ENCODE measurements around the gene TSHZ1.

The TSHZ1 gene

DNA sequence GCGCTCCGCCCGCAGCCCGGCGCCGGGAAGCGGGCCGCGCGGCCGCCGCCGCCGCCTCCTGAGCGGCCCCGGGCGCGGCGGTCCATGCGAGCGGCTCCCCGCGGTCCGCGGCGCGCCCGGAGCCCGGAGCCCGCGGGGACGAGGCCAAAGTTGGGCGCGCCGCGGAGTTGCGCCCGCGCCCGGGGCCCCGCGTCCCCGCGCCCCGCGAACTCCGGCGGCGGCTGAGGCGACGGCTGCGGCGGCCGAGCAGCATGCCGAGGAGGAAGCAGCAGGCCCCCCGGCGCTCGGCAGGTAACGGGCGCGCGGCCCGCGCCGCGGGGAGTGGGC, 992 bp downstream of the TSHZ1 start:
- in situ Hi-C loops (cut with HindIII; ENCODE audit: low sequenced_read_pairs), result no loop called here
- TF ChIP-seq, protein P1, sequence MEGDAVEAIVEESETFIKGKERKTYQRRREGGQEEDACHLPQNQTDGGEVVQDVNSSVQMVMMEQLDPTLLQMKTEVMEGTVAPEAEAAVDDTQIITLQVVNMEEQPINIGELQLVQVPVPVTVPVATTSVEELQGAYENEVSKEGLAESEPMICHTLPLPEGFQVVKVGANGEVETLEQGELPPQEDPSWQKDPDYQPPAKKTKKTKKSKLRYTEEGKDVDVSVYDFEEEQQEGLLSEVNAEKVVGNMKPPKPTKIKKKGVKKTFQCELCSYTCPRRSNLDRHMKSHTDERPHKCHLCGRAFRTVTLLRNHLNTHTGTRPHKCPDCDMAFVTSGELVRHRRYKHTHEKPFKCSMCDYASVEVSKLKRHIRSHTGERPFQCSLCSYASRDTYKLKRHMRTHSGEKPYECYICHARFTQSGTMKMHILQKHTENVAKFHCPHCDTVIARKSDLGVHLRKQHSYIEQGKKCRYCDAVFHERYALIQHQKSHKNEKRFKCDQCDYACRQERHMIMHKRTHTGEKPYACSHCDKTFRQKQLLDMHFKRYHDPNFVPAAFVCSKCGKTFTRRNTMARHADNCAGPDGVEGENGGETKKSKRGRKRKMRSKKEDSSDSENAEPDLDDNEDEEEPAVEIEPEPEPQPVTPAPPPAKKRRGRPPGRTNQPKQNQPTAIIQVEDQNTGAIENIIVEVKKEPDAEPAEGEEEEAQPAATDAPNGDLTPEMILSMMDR (IDR thresholded peaks at IDR 0.05; ENCODE audit: low read depth, low read length), result no peak
- H3K4me3 ChIP-seq (ENCODE audit: low read depth, low read length), result peak overlapping the region; percentile 66
- no peak for DNase-seq (ENCODE audit: low read depth, low spot score)

DNA sequence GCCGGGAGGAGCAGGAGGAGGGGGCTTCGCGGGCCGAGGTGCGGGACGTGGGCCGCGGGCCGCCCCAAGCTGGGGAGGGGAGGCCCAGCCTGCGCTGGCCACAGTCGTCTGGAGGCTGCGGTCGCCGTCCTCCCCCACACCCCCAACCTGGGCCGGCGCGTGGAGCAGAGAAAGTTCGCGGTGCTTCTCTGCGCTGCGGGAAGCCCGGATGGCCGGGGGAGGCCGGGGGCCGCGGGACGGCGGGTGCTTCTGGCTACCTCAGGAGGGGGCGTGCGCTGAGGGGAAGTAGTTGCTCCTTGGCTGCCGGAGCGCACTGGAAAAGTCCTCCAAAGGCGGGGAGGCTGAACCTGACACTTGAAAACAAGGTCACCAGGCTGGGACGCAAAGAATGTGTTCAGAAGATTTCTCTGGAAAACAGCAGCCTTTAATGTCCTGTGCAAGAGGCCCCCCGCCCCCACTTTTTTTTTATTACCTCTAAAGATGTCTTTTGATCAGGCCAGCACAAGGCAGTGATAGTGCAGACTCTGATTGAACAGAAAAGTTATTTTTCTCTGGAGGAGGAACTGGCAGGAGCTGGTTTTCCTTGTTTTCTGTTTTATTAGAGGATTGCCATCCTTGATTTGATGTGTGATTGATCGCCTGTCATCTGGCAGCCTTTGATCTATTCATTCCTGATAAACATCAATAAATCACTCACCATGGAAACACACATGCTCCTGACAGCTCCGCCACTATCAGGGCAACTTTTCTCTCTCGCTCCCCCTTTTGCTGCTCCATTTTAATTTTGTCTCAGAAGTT, 1.6 kb downstream of the TSHZ1 start:
- TF ChIP-seq, protein P1 (IDR thresholded peaks at IDR 0.05; ENCODE audit: low read depth, low read length), result no peak
- peak; percentile 58 for DNase-seq (ENCODE audit: low read depth, low spot score)
- in situ Hi-C loops (cut with HindIII; ENCODE audit: low sequenced_read_pairs), result no loop called here
- peak overlapping the region; percentile 66 for H3K4me3 ChIP-seq (ENCODE audit: low read depth, low read length)

DNA sequence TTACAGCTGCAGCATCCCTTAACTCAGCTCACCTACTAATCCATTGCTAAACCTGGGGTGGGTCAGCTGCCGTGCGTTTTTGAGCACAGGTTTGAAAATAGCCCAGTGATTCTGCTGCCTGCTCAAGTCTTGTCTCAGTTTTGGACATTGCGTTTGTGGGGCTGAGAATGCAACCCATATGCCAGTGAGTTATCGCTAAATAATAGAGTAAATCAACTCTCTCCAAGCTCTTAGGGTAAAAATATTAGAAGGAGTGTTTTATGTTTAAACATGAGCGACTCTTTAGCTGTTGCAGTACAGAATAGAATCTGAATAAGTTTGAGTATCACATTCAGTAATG, 2.1 kb downstream of the TSHZ1 start:
- in situ Hi-C loops (cut with HindIII; ENCODE audit: low sequenced_read_pairs), result no loop called here
- TF ChIP-seq, protein P1 (IDR thresholded peaks at IDR 0.05; ENCODE audit: low read depth, low read length), result no peak
- peak overlapping the region; percentile 66 for H3K4me3 ChIP-seq (ENCODE audit: low read depth, low read length)

DNA sequence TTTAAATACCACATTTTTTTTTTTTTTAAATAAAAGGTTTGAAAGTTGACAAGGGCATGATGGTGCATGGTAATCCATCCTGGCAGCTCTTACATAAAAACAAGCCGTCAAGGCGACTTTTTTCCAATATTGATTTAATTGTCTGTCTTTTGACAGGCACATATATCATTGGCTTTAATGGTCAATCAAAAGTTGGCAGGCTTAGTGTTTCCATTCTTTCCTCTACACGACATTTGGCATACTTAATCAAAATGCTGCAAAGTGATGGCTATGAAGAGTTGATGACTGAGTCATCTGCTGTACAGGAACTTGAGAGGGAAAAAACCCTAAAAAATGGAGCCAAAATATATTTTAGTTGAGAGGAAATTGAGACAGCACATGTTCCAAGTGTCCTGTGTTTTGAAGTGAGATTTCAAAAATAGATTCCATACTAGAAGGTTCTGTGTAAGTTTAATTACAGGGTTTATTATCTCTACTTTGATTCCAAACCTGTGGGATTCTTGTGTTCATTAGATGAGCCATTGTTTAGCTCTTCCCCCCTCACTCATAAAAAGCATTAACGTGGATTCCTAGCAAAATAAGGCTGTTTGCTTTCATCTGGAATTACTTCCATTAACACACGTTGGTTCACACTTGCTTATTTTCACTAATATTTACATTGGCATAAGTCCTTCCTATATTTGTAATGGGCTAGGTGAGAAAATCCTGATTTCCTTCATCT, 3.2 kb downstream of the TSHZ1 start:
- in situ Hi-C loops (cut with HindIII; ENCODE audit: low sequenced_read_pairs), result no loop called here
- TF ChIP-seq, protein P1 (IDR thresholded peaks at IDR 0.05; ENCODE audit: low read depth, low read length), result no peak

More for the DNA sequence above, 2.1 kb downstream of the TSHZ1 start:
- peak; percentile 30 for DNase-seq (ENCODE audit: low read depth, low spot score)

DNA sequence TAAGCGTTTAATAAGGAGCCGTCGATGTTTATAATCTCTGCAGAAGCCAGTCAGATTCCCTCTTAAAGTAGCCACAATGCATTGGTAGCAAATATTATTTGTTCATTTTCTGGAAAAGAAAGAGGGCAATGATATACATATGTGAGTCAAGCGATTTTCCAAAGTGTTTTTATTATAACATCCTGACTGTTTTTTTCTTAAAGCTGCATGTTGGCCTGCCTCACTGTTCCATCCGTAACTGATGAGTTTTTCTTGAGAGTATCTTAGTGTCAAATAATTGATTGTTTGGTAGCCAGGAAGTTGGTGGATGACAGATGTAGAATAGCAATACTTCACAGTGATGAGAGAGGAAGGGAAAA, 3.7 kb downstream of the TSHZ1 start:
- TF ChIP-seq, protein P1 (IDR thresholded peaks at IDR 0.05; ENCODE audit: low read depth, low read length), result no peak
- peak; percentile 37 for DNase-seq (ENCODE audit: low read depth, low spot score)
- peak overlapping the region; percentile 10 for H3K4me3 ChIP-seq (ENCODE audit: low read depth, low read length)
- in situ Hi-C loops (cut with HindIII; ENCODE audit: low sequenced_read_pairs), result no loop called here

More for the DNA sequence above, 3.2 kb downstream of the TSHZ1 start:
- peak overlapping the region; percentile 10 for H3K4me3 ChIP-seq (ENCODE audit: low read depth, low read length)
- DNase-seq (ENCODE audit: low read depth, low spot score), result peak; percentile 70

DNA sequence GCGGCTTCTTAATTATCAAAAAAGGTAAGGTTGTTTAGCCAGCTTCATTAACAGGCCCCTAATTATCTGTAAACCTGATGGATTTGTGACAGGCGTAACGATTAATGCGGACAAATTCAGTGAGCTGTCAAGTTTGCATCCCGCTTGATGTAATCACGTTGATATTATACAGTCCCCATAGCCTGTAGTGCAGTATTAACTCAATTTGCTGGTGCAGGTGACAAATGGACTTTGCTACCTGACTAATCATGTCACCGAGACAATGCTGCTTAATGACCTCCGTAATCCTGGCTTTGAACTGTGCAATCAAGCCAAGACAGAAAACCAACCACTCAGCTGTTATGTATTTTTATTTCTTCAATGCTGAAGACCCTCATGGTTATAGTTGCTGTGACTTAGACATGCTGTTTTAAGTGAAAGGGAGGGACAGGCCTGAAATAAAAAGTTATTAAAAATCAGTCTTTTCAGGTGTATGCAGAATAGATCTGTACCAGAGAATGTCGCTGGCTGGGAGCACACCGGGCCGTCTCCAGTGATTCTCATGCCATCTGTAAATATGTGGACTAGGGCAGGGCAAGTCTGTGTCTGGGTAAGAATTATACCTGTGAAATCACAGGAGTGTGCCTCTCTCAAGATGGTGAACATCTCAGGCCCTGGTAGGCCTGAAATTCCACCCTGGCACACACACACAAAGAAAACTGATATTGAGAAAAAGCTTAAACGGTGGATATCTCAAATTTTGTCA, 4.3 kb downstream of the TSHZ1 start:
- TF ChIP-seq, protein P1 (IDR thresholded peaks at IDR 0.05; ENCODE audit: low read depth, low read length), result no peak
- in situ Hi-C loops (cut with HindIII; ENCODE audit: low sequenced_read_pairs), result no loop called here
- DNase-seq (ENCODE audit: low read depth, low spot score), result peak; percentile 8
- H3K4me3 ChIP-seq (ENCODE audit: low read depth, low read length), result peak overlapping the region; percentile 2

All from astrocyte of the spinal cord (primary cell).